ENCODE results near the gene ATP10A.

ATP10A gene

DNA sequence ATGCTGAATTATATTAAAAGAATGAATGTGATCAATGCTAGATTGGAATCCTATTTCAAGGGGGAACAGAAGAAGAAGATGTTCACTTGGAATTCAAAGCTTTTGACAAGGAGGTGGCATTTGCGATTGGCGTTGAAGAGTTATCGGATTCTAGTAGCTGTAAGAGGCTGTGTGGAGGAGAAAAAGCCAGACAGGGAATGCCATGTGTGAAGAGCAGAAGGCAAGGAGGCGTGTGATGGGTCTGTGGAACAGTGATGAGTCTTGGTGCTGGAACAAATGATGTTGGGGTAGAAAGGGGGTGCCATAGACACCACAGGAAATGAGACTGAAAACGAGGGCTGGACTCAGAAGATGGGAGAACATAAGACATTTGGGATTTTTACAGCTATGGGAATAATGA, 30.5 kb upstream of the ATP10A start:
- TF ChIP-seq CTCF (conservative IDR thresholded peaks at IDR 0.05): no peak
- no peak for TF ChIP-seq ZFX (IDR thresholded peaks at IDR 0.05)
- H3K27ac ChIP-seq: no peak overlapping the region

DNA sequence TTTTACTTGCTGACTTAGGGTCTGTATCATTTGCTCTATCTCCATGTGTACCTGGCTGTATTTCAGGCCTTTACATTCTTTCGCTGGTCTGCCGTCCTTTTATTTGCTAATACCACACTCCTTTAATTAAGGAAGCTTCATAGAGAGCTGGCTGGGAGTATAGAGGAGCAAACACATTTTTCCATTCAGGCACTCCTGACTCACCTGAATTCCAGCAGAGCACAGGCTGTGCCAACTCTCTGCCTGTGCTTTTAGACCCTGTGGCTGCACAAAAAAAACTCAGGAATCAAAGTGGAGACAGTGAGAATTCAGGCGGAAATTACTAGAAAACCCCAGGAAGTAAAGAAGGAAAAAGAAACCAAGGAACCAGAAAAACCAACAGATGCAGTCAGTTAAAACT, 29.0 kb upstream of the ATP10A start:
- H3K27ac ChIP-seq: no peak overlapping the region
- TF ChIP-seq ZFX (IDR thresholded peaks at IDR 0.05) (no peak), CTCF (conservative IDR thresholded peaks at IDR 0.05) (no peak)

DNA sequence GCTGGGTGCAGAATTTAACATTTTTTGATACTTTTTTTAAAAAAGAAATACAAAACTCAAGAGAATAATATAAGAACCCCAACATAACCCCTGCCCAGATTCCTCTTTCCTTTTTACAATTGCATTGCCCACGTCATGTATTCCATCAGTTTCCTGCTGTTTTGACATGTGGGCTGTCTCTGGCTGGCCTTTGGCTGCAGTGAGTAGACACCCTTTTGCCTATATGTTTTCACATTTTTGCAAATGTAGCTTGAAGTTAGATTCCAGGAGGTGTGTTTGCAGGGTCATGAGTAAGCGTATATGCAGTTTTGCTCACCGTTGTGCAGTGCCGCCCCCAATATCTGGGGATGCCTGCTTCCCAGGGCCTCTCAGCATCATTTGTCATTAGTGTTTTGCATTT, 28.0 kb upstream of the ATP10A start:
- TF ChIP-seq CTCF (conservative IDR thresholded peaks at IDR 0.05): no peak
- no peak for TF ChIP-seq ZFX (IDR thresholded peaks at IDR 0.05)

GRCh38 chr15:25890529-25890928, 27.4 kb upstream of the ATP10A start:
- no peak overlapping the region for H3K27ac ChIP-seq
- TF ChIP-seq CTCF (conservative IDR thresholded peaks at IDR 0.05): no peak
- no peak for TF ChIP-seq ZFX (IDR thresholded peaks at IDR 0.05)

More for the DNA sequence above, 28.0 kb upstream of the ATP10A start:
- H3K27ac ChIP-seq: no peak overlapping the region

- TF ChIP-seq ZFX (IDR thresholded peaks at IDR 0.05) (no peak), CTCF (conservative IDR thresholded peaks at IDR 0.05) (no peak)
- H3K27ac ChIP-seq: no peak overlapping the region
Measured at GRCh38 chr15:25887870-25888269, 24.7 kb upstream of the ATP10A start.

- TF ChIP-seq ZFX (IDR thresholded peaks at IDR 0.05): no peak
- TF ChIP-seq CTCF (conservative IDR thresholded peaks at IDR 0.05): no peak
- no peak overlapping the region for H3K27ac ChIP-seq
Measured at GRCh38 chr15:25886498-25887140, 23.5 kb upstream of the ATP10A start.

- H3K27ac ChIP-seq: no peak overlapping the region
- no peak for TF ChIP-seq ZFX (IDR thresholded peaks at IDR 0.05)
- TF ChIP-seq CTCF (conservative IDR thresholded peaks at IDR 0.05): no peak
Measured at GRCh38 chr15:25884370-25884769, 21.2 kb upstream of the ATP10A start.
